Measurements from ENCODE around the gene DHTKD1.

The DHTKD1 gene

GRCh38 chr10:12109286-12109685 lies 40.5 kb downstream of the DHTKD1 start:
- DNase-seq (ENCODE audit: low read depth, low spot score) = no peak
- Histone ChIP-seq H3K9ac (ENCODE audit: insufficient read length) (no peak overlapping the region), H3K4me3 (no peak overlapping the region), H3K27ac (no peak overlapping the region), H3K9me3 (ENCODE audit: low read depth, low read length) (no peaks in the 10 kb centered on the region), H3K36me3 (ENCODE audit: insufficient read depth, low read length) (peaks cover 17% of the 10 kb centered on the region; the same call in 1 of the 2 replicates)
- no peak for TF ChIP-seq POLR2AphosphoS5 (IDR thresholded peaks at IDR 0.05; ENCODE audit: borderline replicate concordance, low read depth, low read length)
- no peak for TF ChIP-seq EZH2 (IDR thresholded peaks at IDR 0.05)

GRCh38 chr10:12111528-12111927 lies 42.8 kb downstream of the DHTKD1 start:
- no peak for DNase-seq (ENCODE audit: low read depth, low spot score)
- no peaks in the 10 kb centered on the region for H3K9me3 ChIP-seq (ENCODE audit: low read depth, low read length)
- H3K9ac ChIP-seq (ENCODE audit: insufficient read length) = no peak overlapping the region
- no peak overlapping the region for H3K4me3 ChIP-seq
- H3K36me3 ChIP-seq (ENCODE audit: insufficient read depth, low read length) = peaks cover 12% of the 10 kb centered on the region; the same call in 1 of the 2 replicates
- H3K27ac ChIP-seq = no peak overlapping the region
- no peak for TF ChIP-seq EZH2 (IDR thresholded peaks at IDR 0.05)
- no peak for TF ChIP-seq FOXP2 (optimal IDR thresholded peaks at IDR 0.05; ENCODE audit: control extremely low read depth, extremely low read length, insufficient read depth)
- TF ChIP-seq POLR2AphosphoS5 (IDR thresholded peaks at IDR 0.05; ENCODE audit: borderline replicate concordance, low read depth, low read length) = no peak

GRCh38 chr10:12113627-12114026 lies 44.9 kb downstream of the DHTKD1 start:
- H3K9ac ChIP-seq (ENCODE audit: insufficient read length) = no peak overlapping the region
- peaks cover 8% of the 10 kb centered on the region; the same call in 1 of the 2 replicates for H3K36me3 ChIP-seq (ENCODE audit: insufficient read depth, low read length)
- H3K9me3 ChIP-seq (ENCODE audit: low read depth, low read length) = no peaks in the 10 kb centered on the region
- DNase-seq (ENCODE audit: low read depth, low spot score) = no peak
- no peak for TF ChIP-seq FOXP2 (optimal IDR thresholded peaks at IDR 0.05; ENCODE audit: control extremely low read depth, extremely low read length, insufficient read depth)
- no peak for TF ChIP-seq EZH2 (IDR thresholded peaks at IDR 0.05)
- TF ChIP-seq POLR2AphosphoS5 (IDR thresholded peaks at IDR 0.05; ENCODE audit: borderline replicate concordance, low read depth, low read length) = no peak
- H3K4me3 ChIP-seq = no peak overlapping the region
- no peak overlapping the region for H3K27ac ChIP-seq

- TF ChIP-seq FOXP2 (optimal IDR thresholded peaks at IDR 0.05; ENCODE audit: control extremely low read depth, extremely low read length, insufficient read depth) = no peak
- TF ChIP-seq POLR2AphosphoS5 (IDR thresholded peaks at IDR 0.05; ENCODE audit: borderline replicate concordance, low read depth, low read length) = no peak
- TF ChIP-seq EZH2 (IDR thresholded peaks at IDR 0.05) = no peak
- Histone ChIP-seq H3K27ac (no peak overlapping the region), H3K36me3 (ENCODE audit: insufficient read depth, low read length) (peaks cover 13% of the 10 kb centered on the region; the same call in 1 of the 2 replicates), H3K9me3 (ENCODE audit: low read depth, low read length) (no peaks in the 10 kb centered on the region), H3K9ac (ENCODE audit: insufficient read length) (no peak overlapping the region), H3K4me3 (no peak overlapping the region)
- DNase-seq (ENCODE audit: low read depth, low spot score) = no peak
Measured at GRCh38 chr10:12121673-12122072, 52.9 kb downstream of the DHTKD1 start.

GRCh38 chr10:12129222-12130111 lies 60.7 kb downstream of the DHTKD1 start, which contains the start of gene SEC61A2:
SEC61A2 (plus strand) TSS chr10:12129677; CDS start chr10:12129788, 111 bp downstream.
- no peaks in the 10 kb centered on the region for H3K9me3 ChIP-seq (ENCODE audit: low read depth, low read length)
- peak within 1 kb of the TSS; percentile 77 for H3K4me3 ChIP-seq
- H3K9ac ChIP-seq (ENCODE audit: insufficient read length) = peak within 1 kb of the TSS; percentile 47
- DNase-seq (ENCODE audit: low read depth, low spot score) = no peak
- no peak within 1 kb of the TSS for H3K27ac ChIP-seq
- TF ChIP-seq POLR2AphosphoS5 (IDR thresholded peaks at IDR 0.05; ENCODE audit: borderline replicate concordance, low read depth, low read length) = peak; percentile 25; the same call in 1 of the 2 replicates
- no peak for TF ChIP-seq FOXP2 (optimal IDR thresholded peaks at IDR 0.05; ENCODE audit: control extremely low read depth, extremely low read length, insufficient read depth)
- no peaks in the 10 kb centered on the region for H3K36me3 ChIP-seq (ENCODE audit: insufficient read depth, low read length)

GRCh38 chr10:12130237-12130872 lies 61.6 kb downstream of the DHTKD1 start:
- Histone ChIP-seq H3K9me3 (ENCODE audit: low read depth, low read length) (no peaks in the 10 kb centered on the region), H3K4me3 (peak overlapping the region; percentile 77), H3K9ac (ENCODE audit: insufficient read length) (peak overlapping the region; percentile 47), H3K27ac (no peak overlapping the region), H3K36me3 (ENCODE audit: insufficient read depth, low read length) (no peaks in the 10 kb centered on the region)
- TF ChIP-seq POLR2AphosphoS5 (IDR thresholded peaks at IDR 0.05; ENCODE audit: borderline replicate concordance, low read depth, low read length) (no peak), FOXP2 (optimal IDR thresholded peaks at IDR 0.05; ENCODE audit: control extremely low read depth, extremely low read length, insufficient read depth) (no peak), EZH2 (IDR thresholded peaks at IDR 0.05) (no peak)
- DNase-seq (ENCODE audit: low read depth, low spot score) = no peak

- Histone ChIP-seq H3K27ac (no peak overlapping the region), H3K36me3 (ENCODE audit: insufficient read depth, low read length) (peaks cover 3% of the 10 kb centered on the region; the same call in 1 of the 2 replicates), H3K4me3 (no peak overlapping the region), H3K9ac (ENCODE audit: insufficient read length) (no peak overlapping the region), H3K9me3 (ENCODE audit: low read depth, low read length) (no peaks in the 10 kb centered on the region)
- TF ChIP-seq FOXP2 (optimal IDR thresholded peaks at IDR 0.05; ENCODE audit: control extremely low read depth, extremely low read length, insufficient read depth) (no peak), EZH2 (IDR thresholded peaks at IDR 0.05) (no peak), POLR2AphosphoS5 (IDR thresholded peaks at IDR 0.05; ENCODE audit: borderline replicate concordance, low read depth, low read length) (no peak)
- DNase-seq (ENCODE audit: low read depth, low spot score) = no peak
Measured at GRCh38 chr10:12135631-12136030, 66.9 kb downstream of the DHTKD1 start.

- H3K27ac ChIP-seq = no peak overlapping the region
- H3K9me3 ChIP-seq (ENCODE audit: low read depth, low read length) = no peaks in the 10 kb centered on the region
- DNase-seq (ENCODE audit: low read depth, low spot score) = no peak
- H3K4me3 ChIP-seq = no peak overlapping the region
- TF ChIP-seq FOXP2 (optimal IDR thresholded peaks at IDR 0.05; ENCODE audit: control extremely low read depth, extremely low read length, insufficient read depth) (no peak), EZH2 (IDR thresholded peaks at IDR 0.05) (no peak), POLR2AphosphoS5 (IDR thresholded peaks at IDR 0.05; ENCODE audit: borderline replicate concordance, low read depth, low read length) (no peak)
- H3K9ac ChIP-seq (ENCODE audit: insufficient read length) = no peak overlapping the region
- H3K36me3 ChIP-seq (ENCODE audit: insufficient read depth, low read length) = peaks cover 3% of the 10 kb centered on the region; the same call in 1 of the 2 replicates
Measured at GRCh38 chr10:12140038-12140437, 71.3 kb downstream of the DHTKD1 start.
